SK-N-SH (cell line): ENCODE measurements around the gene TBC1D16. TPM values are rescaled to one million over a fixed set of nuclear protein-coding genes. Genes with fewer than 3 reads are reported as not detected.

ENCODE experiments used
- CTCF ChIA-PET: fragments of 300-600, 350-600 bp; formaldehyde crosslinking; extraction: SDS; loops from one replicate; lab custom pipeline; 2021; lab: Yijun Ruan, JAX
- POLR2A ChIA-PET: fragments of 350-600 bp; sonication (Branson Sonifier 250); formaldehyde crosslinking; extraction: SDS; loops from one replicate; lab custom pipeline; 2020; ENCODE audit warnings: antibody characterized with exemption, inconsistent platforms; lab: Yijun Ruan, JAX
- DNase-seq: peaks from one replicate; pipeline ENCODE4 v3.0.0; 2012
- H2AFZ ChIP-seq: fragments of 200-600 bp; sonication (generic); 2 replicates; pipeline ENCODE4 v1.8.1; 2016; ENCODE audit warnings: antibody characterized with exemption, mild to moderate bottlenecking, low read depth
- H3F3A ChIP-seq: fragments of 200-600 bp; sonication (generic); replicated peaks from 2 replicates; pipeline ENCODE3; 2016; ENCODE audit warnings: antibody characterized with exemption, mild to moderate bottlenecking; ENCODE audit not compliant: insufficient read depth
- H3K27ac ChIP-seq, 2 experiments: fragments of 200-500 bp in 1 of 2; fragments of 200-600 bp in 1 of 2; sonication (Bioruptor generic) in 1 of 2; sonication (generic), shearing (Covaris generic) in 1 of 2; 2 replicates each; pipeline versions ENCODE4 v1.5.1 to v1.6.1; 2014 to 2016; ENCODE audit warnings: low read depth in 2 of 2, inconsistent platforms in 1 of 2, low read length in 1 of 2, mild to moderate bottlenecking in 1 of 2, mixed read lengths in 1 of 2
- H3K27me3 ChIP-seq: fragments of 200-600 bp; sonication (generic), shearing (Covaris generic); 2 replicates; pipeline ENCODE4 v1.6.1; 2016; ENCODE audit warnings: mixed run types; ENCODE audit not compliant: insufficient read depth
- H3K36me3 ChIP-seq, 2 experiments: fragments of 200-500 bp in 1 of 2; fragments of 200-600 bp in 1 of 2; sonication (Bioruptor generic) in 1 of 2; sonication (generic) in 1 of 2; replicated peaks in 1 of 2; 2 replicates each; pipeline versions ENCODE3 to v1.5.1; 2014 to 2016; ENCODE audit warnings: low read length in 1 of 2, mild to moderate bottlenecking in 1 of 2; ENCODE audit not compliant: insufficient read depth in 2 of 2, control insufficient read depth in 1 of 2
- H3K4me1 ChIP-seq, 2 experiments: fragments of 200-500 bp in 1 of 2; fragments of 200-600 bp in 1 of 2; sonication (Bioruptor generic) in 1 of 2; sonication (generic), shearing (Covaris generic) in 1 of 2; 2 replicates each; pipeline versions ENCODE4 v1.5.1 to v1.6.1; 2014 to 2016; ENCODE audit warnings: low read depth in 1 of 2, low read length in 1 of 2, mixed run types in 1 of 2; ENCODE audit not compliant: insufficient read depth in 2 of 2, control insufficient read depth in 1 of 2
- H3K4me2 ChIP-seq: fragments of 200-600 bp; sonication (generic), shearing (Covaris generic); 2 replicates; pipeline ENCODE4 v1.6.1; 2017; ENCODE audit warnings: mixed run types
- H3K4me3 ChIP-seq, 2 experiments: fragments of 200-500 bp in 1 of 2; fragments of 200-600 bp in 1 of 2; sonication (Bioruptor generic) in 1 of 2; sonication (generic), shearing (Covaris generic) in 1 of 2; 2 replicates each; pipeline versions ENCODE4 v1.5.1 to v1.8.1; 2014 to 2016; ENCODE audit warnings: low read depth in 2 of 2, inconsistent platforms in 1 of 2, low read length in 1 of 2, mild to moderate bottlenecking in 1 of 2, mixed read lengths in 1 of 2, moderate library complexity in 1 of 2
- H3K79me2 ChIP-seq: fragments of 200-600 bp; sonication (generic); 2 replicates; pipeline ENCODE4 v1.8.1; 2017; ENCODE audit warnings: mild to moderate bottlenecking; ENCODE audit not compliant: insufficient read depth
- H3K9ac ChIP-seq: fragments of 200-600 bp; sonication (generic); 2 replicates; pipeline ENCODE4 v1.6.1; 2017; ENCODE audit warnings: mixed run types
- H3K9me2 ChIP-seq: fragments of 200-600 bp; sonication (generic); 2 replicates; pipeline ENCODE4 v1.6.1; 2017; ENCODE audit warnings: mixed run types
- H3K9me3 ChIP-seq: fragments of 200-600 bp; sonication (generic); 2 replicates; pipeline ENCODE4 v1.6.1; 2017; ENCODE audit warnings: mixed run types, mild to moderate bottlenecking, moderate library complexity
- H4K20me1 ChIP-seq: fragments of 200-600 bp; sonication (generic); 2 replicates; pipeline ENCODE4 v1.6.1; 2017; ENCODE audit warnings: mild to moderate bottlenecking, mixed run types; ENCODE audit not compliant: insufficient read depth
- FOXJ3 ChIP-seq: sonication (generic); formaldehyde crosslinking; IDR thresholded peaks from 2 replicates; pipeline ENCODE4 v1.5.1; 2020; ENCODE audit warnings: mild to moderate bottlenecking, missing genetic modification reagents
- MEF2A ChIP-seq: IDR thresholded peaks from 2 replicates; pipeline ENCODE4 v1.4.0; 2012; ENCODE audit warnings: low read depth, borderline replicate concordance
- RAD21 ChIP-seq: IDR thresholded peaks from 2 replicates; pipeline ENCODE4 v1.6.1; 2012; ENCODE audit warnings: mild to moderate bottlenecking, low read length
- RXRA ChIP-seq: IDR thresholded peaks from 2 replicates; pipeline ENCODE4 v1.4.0; 2012; ENCODE audit warnings: low read depth, mild to moderate bottlenecking, borderline replicate concordance
- TEAD4 ChIP-seq: IDR thresholded peaks from 2 replicates; pipeline ENCODE4 v1.4.0; 2012; ENCODE audit warnings: mild to moderate bottlenecking, borderline replicate concordance; ENCODE audit not compliant: insufficient read depth
- WGBS: methylation state at CpG from one replicate; pipeline ENCODE4 v1.1.6; 2017; ENCODE audit warnings: low lambda C conversion rate; 5-methylcytosine and 5-hydroxymethylcytosine counted together
- polyA plus RNA-seq, 3 experiments: library from polyadenylated mRNA; depleted of rRNA; stranded (reverse); fragments of >200 nt; gene quantifications; 2 replicates each; pipeline ENCODE4 v1.2.3, GENCODE V29; 2012
- TF ChIP-seq, protein P1 (sequence below): fragments of 150-350 bp; IDR thresholded peaks from 2 replicates; pipeline ENCODE4 v1.6.1; 2017; ENCODE audit warnings: antibody characterized with exemption, low read length, low read depth, borderline replicate concordance
- TF ChIP-seq, protein P2 (sequence below): IDR thresholded peaks from 2 replicates; pipeline ENCODE4 v1.4.0; 2012; ENCODE audit warnings: low read depth, borderline replicate concordance
- TF ChIP-seq, protein P3 (sequence below): fragments of 200-600 bp; sonication (generic); IDR thresholded peaks from 2 replicates; pipeline ENCODE4 v1.6.1; 2017; ENCODE audit warnings: antibody characterized with exemption, mild to moderate bottlenecking, moderate library complexity
- TF ChIP-seq, protein P4 (sequence below): IDR thresholded peaks from 2 replicates; pipeline ENCODE4 v1.4.0; 2012; ENCODE audit warnings: low read depth

Gene TBC1D16
- polyA plus RNA-seq, 1 of the 3 experiments (the other 2 are of a cell fraction): 14.5 TPM

DNA sequence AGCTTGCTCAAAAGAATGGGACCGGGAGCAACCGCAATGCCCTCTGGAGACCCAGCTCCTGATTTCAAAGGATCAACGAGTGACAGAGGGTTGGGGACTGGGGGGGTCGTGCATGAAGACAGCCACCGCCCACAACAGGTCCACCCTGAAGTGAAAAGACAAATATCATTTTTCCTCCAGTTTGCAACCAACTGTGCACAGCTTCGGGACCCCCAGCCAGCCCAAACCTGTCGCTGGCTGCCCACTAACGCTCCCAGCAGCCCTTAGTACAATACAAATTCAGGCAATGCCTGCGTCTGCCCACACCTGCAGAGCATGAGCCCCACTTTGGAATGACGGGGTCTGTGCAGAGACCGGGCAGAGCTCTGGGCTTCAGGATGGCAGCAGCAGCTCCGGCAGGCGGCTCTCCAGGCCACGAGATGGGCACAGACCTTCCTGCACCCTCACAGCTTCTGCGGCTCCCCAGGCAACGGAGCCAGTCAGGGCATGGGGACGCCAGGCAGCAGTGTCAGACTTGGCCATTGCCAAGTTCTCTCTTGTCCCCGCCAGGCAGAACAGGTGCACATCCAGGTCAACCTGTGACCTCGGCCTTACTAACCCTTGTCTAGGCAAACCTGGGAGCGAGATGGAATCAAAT lies 60.1 kb downstream of the TBC1D16 start:
- Histone ChIP-seq H3K36me3 (peaks cover 6 to 23% of the 10 kb centered on the region in 2 experiments), H3K4me3 (no peak overlapping the region), H3K9ac (no peak overlapping the region), H3K9me2 (no peaks in the 10 kb centered on the region), H3K27ac (no peak overlapping the region), H3K27me3 (no peaks in the 10 kb centered on the region), H3K79me2 (0 out of 2 replicates have a peak, but pooled peaks cover 5% of the 10 kb centered on the region), H3K4me1 (peaks cover 0 to 9% of the 10 kb centered on the region in 2 experiments; a peak in 1 of 4 replicates), H4K20me1 (no peaks in the 10 kb centered on the region; the same call in none of the 2 replicates)
- WGBS: 95% methylated on average over 19 of the region's 20 CpGs
- DNase-seq: no peak
- ChIA-PET CTCF (interaction anchor here (0.7 to 4.2 kb wide), 14 partner anchors 10 to 447 kb away, joined by 3 to 24 read pairs (median 4); no protein-coding TSS in a partner anchor), POLR2A (no interaction called here)
- TF ChIP-seq MEF2A (no peak), RAD21 (no peak), TEAD4 (no peak), FOXJ3 (CRISPR knock-in tag) (no peak)
- TF ChIP-seq, protein P1, sequence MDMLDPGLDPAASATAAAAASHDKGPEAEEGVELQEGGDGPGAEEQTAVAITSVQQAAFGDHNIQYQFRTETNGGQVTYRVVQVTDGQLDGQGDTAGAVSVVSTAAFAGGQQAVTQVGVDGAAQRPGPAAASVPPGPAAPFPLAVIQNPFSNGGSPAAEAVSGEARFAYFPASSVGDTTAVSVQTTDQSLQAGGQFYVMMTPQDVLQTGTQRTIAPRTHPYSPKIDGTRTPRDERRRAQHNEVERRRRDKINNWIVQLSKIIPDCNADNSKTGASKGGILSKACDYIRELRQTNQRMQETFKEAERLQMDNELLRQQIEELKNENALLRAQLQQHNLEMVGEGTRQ: no peak
- TF ChIP-seq, protein P2, sequence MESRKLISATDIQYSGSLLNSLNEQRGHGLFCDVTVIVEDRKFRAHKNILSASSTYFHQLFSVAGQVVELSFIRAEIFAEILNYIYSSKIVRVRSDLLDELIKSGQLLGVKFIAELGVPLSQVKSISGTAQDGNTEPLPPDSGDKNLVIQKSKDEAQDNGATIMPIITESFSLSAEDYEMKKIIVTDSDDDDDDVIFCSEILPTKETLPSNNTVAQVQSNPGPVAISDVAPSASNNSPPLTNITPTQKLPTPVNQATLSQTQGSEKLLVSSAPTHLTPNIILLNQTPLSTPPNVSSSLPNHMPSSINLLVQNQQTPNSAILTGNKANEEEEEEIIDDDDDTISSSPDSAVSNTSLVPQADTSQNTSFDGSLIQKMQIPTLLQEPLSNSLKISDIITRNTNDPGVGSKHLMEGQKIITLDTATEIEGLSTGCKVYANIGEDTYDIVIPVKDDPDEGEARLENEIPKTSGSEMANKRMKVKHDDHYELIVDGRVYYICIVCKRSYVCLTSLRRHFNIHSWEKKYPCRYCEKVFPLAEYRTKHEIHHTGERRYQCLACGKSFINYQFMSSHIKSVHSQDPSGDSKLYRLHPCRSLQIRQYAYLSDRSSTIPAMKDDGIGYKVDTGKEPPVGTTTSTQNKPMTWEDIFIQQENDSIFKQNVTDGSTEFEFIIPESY: no peak
- TF ChIP-seq, all 33 proteins: peak for 0
- H3K4me2 ChIP-seq: no peak overlapping the region
- no peak overlapping the region for H2AFZ ChIP-seq
- no peaks in the 10 kb centered on the region for H3F3A ChIP-seq
- H3K9me3 ChIP-seq: no peaks in the 10 kb centered on the region

DNA sequence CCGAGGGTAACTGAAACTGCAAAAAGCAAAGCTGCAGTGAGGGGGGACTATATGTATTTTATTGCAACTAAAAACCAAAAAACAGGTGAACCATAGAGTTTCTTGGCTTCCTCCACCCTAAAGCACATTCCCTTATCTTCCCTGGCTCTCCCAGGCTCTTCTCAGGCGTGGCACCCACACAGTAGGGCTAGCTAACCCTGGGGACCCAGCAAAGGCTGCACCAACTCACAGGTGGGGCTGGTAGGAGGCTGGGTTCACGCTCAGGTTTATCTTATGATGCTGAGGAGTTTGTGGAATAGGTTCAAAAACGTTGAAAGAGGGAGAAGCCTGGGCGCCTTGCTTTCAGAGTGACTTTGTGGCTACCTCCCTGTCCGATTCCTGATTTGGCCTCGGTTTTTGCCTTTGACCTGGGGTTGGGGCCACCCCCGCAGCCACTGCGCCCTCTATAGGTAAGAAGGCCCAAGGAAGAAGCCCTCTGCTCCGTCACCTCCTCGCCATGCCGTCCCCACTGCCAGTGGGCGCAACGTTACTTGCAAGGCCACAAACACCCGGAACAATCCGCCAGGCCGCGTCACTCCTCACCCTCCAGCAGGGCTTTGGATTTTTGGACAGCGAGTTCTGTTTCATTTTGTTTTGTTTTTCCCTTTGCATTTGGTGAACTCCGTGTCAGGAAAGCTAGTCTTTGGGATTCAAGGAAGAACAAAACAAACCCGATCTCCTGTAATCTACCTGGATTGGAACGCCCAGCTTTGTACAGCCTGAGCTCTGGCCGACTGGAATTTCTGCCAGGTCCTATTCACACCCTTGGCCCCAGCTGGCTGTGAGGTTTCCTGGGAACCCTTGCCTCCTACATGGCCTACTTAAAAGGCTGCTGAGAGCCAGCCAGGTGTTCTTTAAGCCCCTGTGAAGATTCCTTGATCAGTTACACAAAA lies 60.8 kb downstream of the TBC1D16 start:
- Histone ChIP-seq H3K27ac (no peak overlapping the region), H3K27me3 (no peaks in the 10 kb centered on the region), H3K9ac (no peak overlapping the region), H3K9me3 (no peaks in the 10 kb centered on the region), H3F3A (no peaks in the 10 kb centered on the region), H3K4me2 (no peak overlapping the region), H3K4me3 (no peak overlapping the region), H3K36me3 (peaks cover 10 to 23% of the 10 kb centered on the region in 2 experiments), H4K20me1 (no peaks in the 10 kb centered on the region; the same call in 1 of the 2 replicates), H3K79me2 (0 out of 2 replicates have a peak, but pooled peaks cover 5% of the 10 kb centered on the region), H3K9me2 (no peaks in the 10 kb centered on the region), H3K4me1 (peaks cover 0 to 9% of the 10 kb centered on the region in 2 experiments; a peak in 1 of 4 replicates), H2AFZ (no peak overlapping the region)
- WGBS: 92% methylated on average over 23 of the region's 23 CpGs
- peak; percentile 35 for DNase-seq
- TF ChIP-seq, protein P3, sequence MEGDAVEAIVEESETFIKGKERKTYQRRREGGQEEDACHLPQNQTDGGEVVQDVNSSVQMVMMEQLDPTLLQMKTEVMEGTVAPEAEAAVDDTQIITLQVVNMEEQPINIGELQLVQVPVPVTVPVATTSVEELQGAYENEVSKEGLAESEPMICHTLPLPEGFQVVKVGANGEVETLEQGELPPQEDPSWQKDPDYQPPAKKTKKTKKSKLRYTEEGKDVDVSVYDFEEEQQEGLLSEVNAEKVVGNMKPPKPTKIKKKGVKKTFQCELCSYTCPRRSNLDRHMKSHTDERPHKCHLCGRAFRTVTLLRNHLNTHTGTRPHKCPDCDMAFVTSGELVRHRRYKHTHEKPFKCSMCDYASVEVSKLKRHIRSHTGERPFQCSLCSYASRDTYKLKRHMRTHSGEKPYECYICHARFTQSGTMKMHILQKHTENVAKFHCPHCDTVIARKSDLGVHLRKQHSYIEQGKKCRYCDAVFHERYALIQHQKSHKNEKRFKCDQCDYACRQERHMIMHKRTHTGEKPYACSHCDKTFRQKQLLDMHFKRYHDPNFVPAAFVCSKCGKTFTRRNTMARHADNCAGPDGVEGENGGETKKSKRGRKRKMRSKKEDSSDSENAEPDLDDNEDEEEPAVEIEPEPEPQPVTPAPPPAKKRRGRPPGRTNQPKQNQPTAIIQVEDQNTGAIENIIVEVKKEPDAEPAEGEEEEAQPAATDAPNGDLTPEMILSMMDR: peak; percentile 33
- TF ChIP-seq, protein P4, sequence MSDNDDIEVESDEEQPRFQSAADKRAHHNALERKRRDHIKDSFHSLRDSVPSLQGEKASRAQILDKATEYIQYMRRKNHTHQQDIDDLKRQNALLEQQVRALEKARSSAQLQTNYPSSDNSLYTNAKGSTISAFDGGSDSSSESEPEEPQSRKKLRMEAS: no peak
- TF ChIP-seq, protein P2: no peak
- TF ChIP-seq TEAD4 (no peak), RXRA (no peak), RAD21 (no peak)
- CTCF ChIA-PET: interaction anchor here (0.7 to 4.2 kb wide), 14 partner anchors 10 to 286 kb away, joined by 3 to 24 read pairs (median 4); no protein-coding TSS in a partner anchor
- POLR2A ChIA-PET: no interaction called here
